GM19455 (cell line): ENCODE results near the gene MAB21L4.
"Not testable (repeated sequence)": the region's sequence is repeated elsewhere in the genome, so short reads cannot be mapped to it uniquely, and the experiment has no call there.

Experiments used
- ATAC-seq: cut with Tn5 transposase; IDR thresholded peaks from one replicate; pipeline ENCODE4 v1.9.1; 2021; ENCODE audit not compliant: unreplicated experiment

The MAB21L4 gene

GRCh38 chr2:240868286-240869108 is 27.5 kb downstream of the MAB21L4 start, which contains the start of gene AGXT:
Gene AGXT (plus strand): TSS chr2:240868824. CDS start chr2:240868866, 42 bp downstream.
- ATAC-seq: no peak

DNA sequence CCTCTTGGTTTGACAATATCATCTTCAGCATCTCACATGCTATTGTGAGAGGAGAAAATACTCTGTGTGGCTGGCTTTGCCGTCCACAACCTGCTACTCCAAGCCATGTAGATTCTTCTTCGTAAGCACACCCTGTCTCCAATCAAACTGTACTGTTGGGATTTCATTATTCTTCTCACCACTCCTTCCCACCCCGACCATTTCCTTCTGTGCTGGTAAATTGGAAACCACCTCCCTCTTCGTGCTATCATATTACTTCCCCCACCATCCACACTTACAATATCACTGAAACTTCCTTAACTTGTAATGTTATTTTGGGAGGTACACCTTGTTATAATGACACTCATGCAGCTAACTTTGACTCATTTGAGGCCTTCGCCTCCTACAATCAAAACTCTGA is 30.6 kb downstream of the MAB21L4 start:
- ATAC-seq: no peak

GRCh38 chr2:240864475-240864874 is 31.5 kb downstream of the MAB21L4 start:
- no peak for ATAC-seq

- no peak for ATAC-seq
These were observed 34.4 kb downstream of the MAB21L4 start for GRCh38 chr2:240861547-240861946.

DNA sequence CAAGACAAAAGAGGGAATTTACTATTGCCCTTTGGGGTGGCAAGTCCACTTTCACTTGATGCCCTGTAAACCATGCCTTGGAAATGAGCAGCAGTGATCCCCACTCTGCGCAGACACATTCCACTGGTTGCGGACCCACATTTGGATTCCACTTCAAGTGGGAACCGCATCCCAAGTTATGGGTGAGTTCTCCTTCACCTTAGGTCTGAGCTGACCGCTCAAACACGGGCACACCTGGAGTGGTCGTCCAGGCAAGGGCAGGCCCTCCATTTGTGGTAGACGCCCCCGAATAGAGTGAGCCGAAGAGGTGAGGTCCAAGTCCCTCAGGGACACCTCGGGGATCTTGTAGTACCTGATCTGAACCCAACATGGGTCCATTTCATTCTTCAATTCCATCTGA is 37.1 kb downstream of the MAB21L4 start:
- no peak for ATAC-seq

GRCh38 chr2:240858321-240858720 is 37.6 kb downstream of the MAB21L4 start:
- ATAC-seq: no peak

DNA sequence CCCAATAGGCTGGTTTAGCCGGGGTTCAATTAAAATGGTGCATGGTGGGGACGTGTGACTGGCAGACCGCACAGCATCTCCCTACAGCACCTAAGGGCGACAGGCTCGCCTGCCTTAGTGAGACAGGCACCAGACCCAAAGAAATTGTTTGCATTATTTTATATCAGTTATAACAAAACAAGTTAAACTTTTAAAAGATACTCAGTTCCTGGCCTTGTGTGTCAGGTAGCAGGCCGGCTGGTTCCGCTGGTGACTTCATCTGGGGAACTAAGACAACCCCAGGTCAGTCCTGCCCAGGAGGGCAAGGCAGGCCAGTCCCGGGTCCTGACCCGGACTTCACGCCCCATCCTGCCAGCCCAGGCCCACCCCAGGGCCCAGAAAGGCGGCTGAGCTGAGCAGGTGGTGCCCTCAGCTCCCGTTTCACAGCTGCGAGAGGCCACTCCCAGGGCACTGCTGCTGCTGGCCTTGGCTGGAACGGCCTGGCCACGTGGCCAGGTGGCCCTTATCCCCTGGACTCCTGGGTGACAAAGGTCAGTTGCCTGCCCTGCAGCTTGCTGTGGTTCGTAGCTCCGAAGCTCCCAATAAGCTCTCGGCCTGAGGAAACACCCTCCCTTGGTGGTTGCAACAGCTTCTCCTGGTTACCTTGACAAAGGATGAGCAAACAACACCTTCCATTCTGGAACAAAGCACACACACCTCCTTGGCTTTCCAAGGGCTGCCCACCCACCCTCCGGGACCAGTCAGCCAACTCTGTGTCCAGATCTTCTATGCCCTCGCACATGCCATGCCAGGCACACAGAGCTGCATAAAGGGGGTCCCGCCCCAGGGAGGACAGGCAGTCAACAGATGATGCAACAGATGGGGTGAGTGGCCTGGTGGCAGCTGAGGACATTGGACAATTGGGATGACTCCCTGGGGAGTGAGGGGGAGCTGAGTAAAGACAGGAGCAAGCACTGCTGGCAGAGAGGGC is 38.6 kb downstream of the MAB21L4 start:
- ATAC-seq: no peak

- ATAC-seq: no peak
These were observed 39.6 kb downstream of the MAB21L4 start for GRCh38 chr2:240856151-240856980.

DNA sequence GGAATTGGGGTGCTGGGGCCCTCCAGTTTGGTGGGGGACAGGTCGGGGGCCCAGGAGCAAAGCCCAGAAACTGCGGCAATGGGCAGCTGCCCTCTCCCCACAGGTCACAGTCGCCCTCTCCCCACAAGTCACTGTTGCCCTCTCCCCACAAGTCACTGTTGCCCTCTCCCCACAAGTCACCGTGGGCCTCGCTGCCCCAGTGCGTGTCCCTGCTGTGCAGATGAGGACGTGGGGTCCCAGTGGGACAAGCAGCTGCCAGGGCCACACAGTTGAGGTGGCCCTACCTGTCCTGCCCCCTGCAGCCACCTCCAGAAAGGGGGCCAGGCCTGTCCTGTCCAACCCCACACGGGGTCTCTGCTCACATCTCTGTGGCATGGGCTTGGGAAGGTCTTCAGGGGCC is 40.3 kb downstream of the MAB21L4 start:
- ATAC-seq: no peak

DNA sequence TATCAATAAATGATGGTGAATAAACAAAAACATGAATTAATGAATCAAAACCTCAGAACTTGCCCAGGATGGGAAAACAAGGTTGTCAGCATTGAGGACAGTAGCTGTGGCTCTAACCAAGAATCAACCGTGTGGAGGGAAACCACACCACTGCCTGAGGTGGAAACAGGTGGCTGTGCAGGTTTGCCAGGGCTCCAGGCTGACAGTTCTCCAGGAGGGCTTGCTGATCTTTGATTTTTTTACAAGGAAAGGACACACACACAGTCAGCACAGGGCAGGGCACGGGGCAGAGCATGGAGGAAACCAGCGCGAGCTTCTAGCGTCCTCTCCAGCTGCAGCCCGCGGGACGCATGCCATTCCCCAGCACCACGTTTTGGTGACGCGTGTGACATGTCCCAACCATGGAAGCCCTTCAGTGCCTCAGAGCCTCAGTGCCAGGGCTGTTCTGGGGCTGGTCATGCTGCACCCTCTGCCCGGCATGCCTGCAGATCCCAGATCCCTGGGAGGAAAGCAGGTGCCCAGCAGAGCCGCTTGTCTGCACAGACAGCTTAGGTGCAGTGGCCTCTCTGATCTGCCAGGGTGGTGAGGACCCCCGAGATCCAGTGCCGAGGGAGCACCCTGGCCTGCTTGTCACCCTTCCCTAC is 43.2 kb downstream of the MAB21L4 start:
- ATAC-seq: no peak

GRCh38 chr2:240851078-240851991 is 44.6 kb downstream of the MAB21L4 start:
- no peak for ATAC-seq

- ATAC-seq: no peak
These were observed 45.2 kb downstream of the MAB21L4 start for GRCh38 chr2:240850756-240851077.

DNA sequence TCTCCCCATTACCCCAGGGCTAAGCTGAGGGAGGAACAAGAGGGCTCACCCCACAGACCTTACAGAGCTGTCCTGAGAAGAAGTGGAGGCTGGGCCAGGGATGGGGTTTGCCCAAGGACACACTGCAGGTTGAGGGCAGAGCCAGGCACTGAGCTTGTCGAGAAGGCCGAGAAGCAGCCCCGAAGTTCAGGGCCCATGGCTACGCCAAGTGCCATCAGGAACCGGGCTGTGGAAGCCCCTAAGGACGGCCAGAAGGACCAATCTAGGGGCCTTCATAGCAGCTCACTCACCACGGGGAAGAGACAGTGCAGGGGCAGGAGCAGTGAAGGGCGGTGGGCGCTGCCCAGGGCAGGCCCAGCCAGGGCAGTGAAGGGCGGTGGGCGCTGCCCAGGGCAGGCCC is 45.9 kb downstream of the MAB21L4 start:
- ATAC-seq: no peak

DNA sequence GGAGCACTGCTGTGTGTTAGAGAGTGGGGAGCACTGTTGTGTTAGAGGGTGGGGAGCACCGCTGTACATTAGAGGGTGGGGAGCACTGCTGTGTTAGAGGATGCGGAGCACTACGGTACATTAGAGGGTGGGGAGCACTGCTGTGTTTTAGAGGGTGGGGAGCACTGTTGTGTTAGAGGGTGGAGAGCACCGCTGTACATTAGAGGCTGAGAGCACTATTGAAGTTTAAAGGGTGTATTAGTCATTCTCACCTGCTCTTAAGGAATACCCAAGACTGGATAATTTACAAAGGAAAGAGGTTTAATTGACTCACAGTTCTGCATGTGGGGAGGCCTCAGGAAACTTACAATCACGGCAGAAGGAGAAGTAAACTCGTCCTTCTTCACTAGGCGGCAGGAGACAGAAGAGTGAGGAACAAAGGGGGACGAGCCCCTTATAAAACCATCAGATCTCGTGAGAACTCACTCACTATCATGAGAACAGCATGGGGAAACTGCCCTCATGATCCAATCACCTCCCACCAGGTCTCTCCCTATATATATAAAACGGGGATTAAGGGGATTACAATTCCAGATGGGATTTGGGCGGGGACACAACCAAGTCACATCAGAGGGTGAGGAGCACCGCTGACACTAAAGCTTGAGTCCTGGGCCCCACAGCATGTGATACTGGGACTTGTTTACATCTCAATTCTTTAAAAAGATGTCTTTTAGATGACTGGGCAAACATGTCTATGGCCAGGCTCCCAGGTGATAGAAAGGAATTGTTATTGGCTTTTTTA is 46.9 kb downstream of the MAB21L4 start:
- ATAC-seq: no peak

DNA sequence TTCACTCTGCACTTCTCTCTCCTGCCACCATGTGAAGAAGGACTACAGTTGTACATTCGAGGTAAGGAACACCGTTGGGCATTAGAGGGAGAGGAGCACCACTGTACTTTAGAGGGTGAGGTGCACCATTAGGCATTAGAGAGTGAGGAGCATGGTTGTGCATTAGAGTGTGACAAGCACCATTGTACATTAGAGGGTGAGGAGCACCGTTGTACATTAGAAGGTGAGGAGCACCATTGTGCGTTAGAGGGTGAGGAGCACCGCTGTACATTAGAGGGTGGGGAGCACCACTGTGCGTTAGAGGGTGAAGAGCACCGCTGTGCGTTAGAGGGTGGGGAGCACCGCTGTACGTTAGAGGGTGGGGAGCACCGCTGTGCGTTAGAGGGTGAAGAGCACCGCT is 48.1 kb downstream of the MAB21L4 start:
- no peak for ATAC-seq

DNA sequence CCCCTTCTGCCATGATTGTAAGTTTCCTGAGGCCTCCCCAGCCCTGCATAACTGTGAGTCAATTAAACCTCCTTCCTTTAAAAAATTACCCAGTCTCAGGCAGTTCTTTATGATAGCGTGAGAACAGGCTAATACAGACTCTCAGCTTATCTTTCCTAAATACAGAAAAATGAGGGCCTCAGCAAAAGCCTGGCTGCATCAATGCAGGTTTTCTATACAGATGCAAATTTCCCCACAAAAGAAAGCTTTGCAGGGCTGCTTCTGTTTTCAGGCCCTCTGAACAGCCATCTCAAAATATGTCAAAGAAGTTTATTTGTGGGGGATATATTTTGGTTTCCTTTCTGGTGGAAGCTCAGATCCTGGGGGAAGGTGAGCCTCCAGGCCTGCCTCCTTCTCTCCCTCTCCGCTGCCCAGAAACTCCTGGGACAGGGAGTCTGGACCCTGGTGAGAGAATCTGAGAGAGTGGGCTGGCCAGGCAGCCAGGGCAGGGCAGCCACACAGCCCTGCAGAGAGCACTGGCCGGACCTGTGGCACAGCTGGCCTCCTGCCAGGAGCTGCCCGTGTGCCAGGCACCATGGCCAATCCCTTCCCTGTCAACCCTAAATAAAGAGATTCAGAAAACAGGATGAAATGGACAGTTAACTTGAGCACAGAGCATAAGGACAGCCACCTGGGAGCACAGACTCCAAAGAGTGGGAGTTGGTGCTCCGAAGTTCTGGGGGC is 48.9 kb downstream of the MAB21L4 start:
- no peak for ATAC-seq

- ATAC-seq: not testable (repeated sequence)
These were observed 49.6 kb downstream of the MAB21L4 start for GRCh38 chr2:240846309-240846708.

DNA sequence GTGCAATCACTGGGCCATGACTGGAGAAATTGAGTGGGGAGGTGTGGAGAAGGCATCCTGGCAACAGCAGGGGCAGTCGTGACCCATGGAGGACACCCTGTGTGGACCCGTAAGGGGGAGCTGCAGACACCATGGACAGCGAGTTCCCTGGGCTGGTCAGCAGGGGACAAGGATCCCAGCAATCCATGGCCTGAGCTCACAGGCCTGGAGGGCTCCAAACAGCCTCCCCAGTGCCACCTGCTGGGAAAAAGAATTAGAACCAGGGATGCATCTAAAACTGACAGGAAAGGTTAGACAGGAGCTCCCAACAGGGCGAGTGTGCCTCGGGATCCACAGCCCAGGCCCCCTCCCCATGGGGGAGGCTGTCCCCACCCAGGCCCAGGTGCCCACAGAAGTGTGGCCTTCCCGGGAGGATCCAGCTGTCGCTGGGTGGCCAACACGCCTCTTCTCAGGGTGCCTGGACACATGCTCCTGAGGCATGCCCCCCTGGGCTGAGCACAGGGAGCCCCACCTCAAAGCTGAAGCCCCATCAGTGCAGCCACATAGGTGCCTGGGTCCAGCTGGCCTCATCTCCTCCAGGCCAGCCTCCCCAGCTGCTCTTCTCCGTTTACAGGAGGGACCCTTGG is 55.4 kb downstream of the MAB21L4 start:
- no peak for ATAC-seq
